ENCODE measurements around the gene TEX48. TPM values are rescaled to one million over a fixed set of nuclear protein-coding genes. Genes with fewer than 3 reads are reported as not detected.

The TEX48 gene
- total RNA-seq, 1 experiment from 2014 or later: not detected

GRCh38 chr9:114621975-114622609 lies 59.9 kb downstream of the TEX48 start:
- Histone ChIP-seq H3K9me3 (ENCODE audit: control insufficient read depth, insufficient read depth, low read depth, low read length) (no peaks in the 10 kb centered on the region), H3K27ac (ENCODE audit: low read length) (no peak overlapping the region), H3K36me3 (ENCODE audit: control insufficient read depth, insufficient read depth, low read length) (no peaks in the 10 kb centered on the region), H3K4me1 (ENCODE audit: control insufficient read depth, insufficient read depth, low read length) (no peaks in the 10 kb centered on the region), H3K4me3 (ENCODE audit: low read depth in 2 of 2, low read length in 2 of 2) (no peak overlapping the region), H3K27me3 (ENCODE audit: control insufficient read depth, insufficient read depth, low read length) (no peaks in the 10 kb centered on the region)
- no peak for TF ChIP-seq CTCF (IDR thresholded peaks at IDR 0.05)
- TF ChIP-seq TCF7L2 (IDR thresholded peaks at IDR 0.05; ENCODE audit: low read depth, low read length): no peak
- no peak for TF ChIP-seq SIN3A (IDR thresholded peaks at IDR 0.05; ENCODE audit: borderline replicate concordance, insufficient read depth, low read depth, low read length)
- no peak for TF ChIP-seq REST (IDR thresholded peaks at IDR 0.05; ENCODE audit: insufficient read depth in 1 of 2, low read depth in 2 of 2, low read length in 1 of 2)
- TF ChIP-seq POLR2AphosphoS5 (IDR thresholded peaks at IDR 0.05; ENCODE audit: low read depth, low read length): no peak
- DNase-seq (ENCODE audit: low read depth, low spot score) (no peak), ATAC-seq (no peak)
- POLR2A ChIA-PET: interaction anchor here (0.7 kb wide), 1 partner anchor 290 kb away, joined by 3 read pairs; no protein-coding TSS in a partner anchor
- TSS peak; percentile 61 for BruUV-seq (replicated peaks)
- intact Hi-C loops (cut with micrococcal nuclease; ENCODE audit: unreplicated experiment): no loop called here
- CTCF ChIA-PET: no interaction called here
- in situ Hi-C loops (cut with HindIII; ENCODE audit: low pct_unique_long_range_greater_than_20kb, low sequenced_read_pairs): no loop called here

GRCh38 chr9:114621561-114621960 lies 60.4 kb downstream of the TEX48 start:
- Histone ChIP-seq H3K9me3 (ENCODE audit: control insufficient read depth, insufficient read depth, low read depth, low read length) (no peaks in the 10 kb centered on the region), H3K27me3 (ENCODE audit: control insufficient read depth, insufficient read depth, low read length) (no peaks in the 10 kb centered on the region), H3K27ac (ENCODE audit: low read length) (no peak overlapping the region), H3K36me3 (ENCODE audit: control insufficient read depth, insufficient read depth, low read length) (no peaks in the 10 kb centered on the region), H3K4me1 (ENCODE audit: control insufficient read depth, insufficient read depth, low read length) (peaks cover 2% of the 10 kb centered on the region; the same call in 1 of the 2 replicates), H3K4me3 (ENCODE audit: low read depth in 2 of 2, low read length in 2 of 2) (no peak overlapping the region)
- DNase-seq (ENCODE audit: low read depth, low spot score) (no peak), ATAC-seq (no peak)
- intact Hi-C loops (cut with micrococcal nuclease; ENCODE audit: unreplicated experiment): no loop called here
- in situ Hi-C loops (cut with HindIII; ENCODE audit: low pct_unique_long_range_greater_than_20kb, low sequenced_read_pairs): no loop called here
- BruUV-seq (replicated peaks): no TSS peak
- TF ChIP-seq POLR2AphosphoS5 (IDR thresholded peaks at IDR 0.05; ENCODE audit: low read depth, low read length) (no peak), TCF7L2 (IDR thresholded peaks at IDR 0.05; ENCODE audit: low read depth, low read length) (no peak), REST (IDR thresholded peaks at IDR 0.05; ENCODE audit: insufficient read depth in 1 of 2, low read depth in 2 of 2, low read length in 1 of 2) (no peak), SIN3A (IDR thresholded peaks at IDR 0.05; ENCODE audit: borderline replicate concordance, insufficient read depth, low read depth, low read length) (no peak), CTCF (IDR thresholded peaks at IDR 0.05) (no peak)
- CTCF ChIA-PET: no interaction called here
- POLR2A ChIA-PET: no interaction called here
